Mucosa of rectum (tissue), 2 donors: ENCODE results near the gene EPHB2.

Experiments used
- H3K27ac ChIP-seq, 2 donors: one replicate each; pipeline ENCODE4 v1.7.0; 2013; ENCODE audit warnings: inconsistent platforms in 2 of 2, low read depth in 2 of 2, low read length in 2 of 2
- H3K27me3 ChIP-seq, 2 donors: one replicate each; pipeline ENCODE4 v1.7.0; 2013; ENCODE audit warnings: low read length in 2 of 2; ENCODE audit not compliant: control insufficient read depth in 2 of 2, insufficient read depth in 2 of 2
- H3K36me3 ChIP-seq, 2 donors: one replicate each; pipeline ENCODE4 v1.7.0; 2013; ENCODE audit warnings: low read length in 2 of 2; ENCODE audit not compliant: control insufficient read depth in 2 of 2, insufficient read depth in 2 of 2
- H3K4me1 ChIP-seq, 2 donors: one replicate each; pipeline ENCODE4 v1.7.0; 2013; ENCODE audit warnings: low read length in 2 of 2, mild to moderate bottlenecking in 1 of 2; ENCODE audit not compliant: control insufficient read depth in 2 of 2, insufficient read depth in 2 of 2
- H3K4me3 ChIP-seq, 2 donors: one replicate each; pipeline ENCODE4 v1.7.0; 2013; ENCODE audit warnings: low read length in 2 of 2
- H3K9ac ChIP-seq, 2 donors: one replicate each; pipeline ENCODE4 v1.7.0; 2013; ENCODE audit warnings: low read length in 2 of 2, low read depth in 1 of 2, mild to moderate bottlenecking in 1 of 2
- H3K9me3 ChIP-seq, 2 donors: one replicate each; pipeline ENCODE4 v1.7.0; 2013; ENCODE audit warnings: low read length in 2 of 2; ENCODE audit not compliant: control insufficient read depth in 2 of 2
- donor health status: healthy.
- donor health status: Normal muscosa, but diverticular disease.

Gene EPHB2

DNA sequence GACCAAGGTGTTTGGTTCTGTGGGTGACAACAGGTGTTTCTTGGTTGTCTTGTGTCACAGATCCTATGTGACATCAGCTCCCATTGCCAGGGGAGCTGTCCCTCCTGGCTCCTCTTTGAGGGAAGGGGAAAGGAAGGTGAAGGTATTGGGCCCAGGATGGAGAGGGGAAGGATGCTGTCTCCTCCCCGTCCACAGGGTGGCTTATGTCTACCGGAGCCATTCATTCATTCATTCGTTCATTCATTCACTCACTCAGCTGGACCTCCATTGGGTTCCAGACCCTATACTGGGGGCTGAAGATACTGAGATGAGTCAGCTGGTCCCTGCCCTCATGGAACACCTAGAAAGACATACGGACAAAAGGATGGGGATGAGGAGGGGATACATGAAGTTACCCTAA, 38.9 kb downstream of the EPHB2 start:
- peaks cover 18 to 31% of the 10 kb centered on the region in 2 donors for H3K4me1 ChIP-seq
- H3K27ac ChIP-seq, result no peak overlapping the region
- no peak overlapping the region for H3K4me3 ChIP-seq
- H3K36me3 ChIP-seq, result no peaks in the 10 kb centered on the region
- no peaks in the 10 kb centered on the region for H3K27me3 ChIP-seq
- H3K9me3 ChIP-seq, result no peaks in the 10 kb centered on the region
- no peak overlapping the region for H3K9ac ChIP-seq

DNA sequence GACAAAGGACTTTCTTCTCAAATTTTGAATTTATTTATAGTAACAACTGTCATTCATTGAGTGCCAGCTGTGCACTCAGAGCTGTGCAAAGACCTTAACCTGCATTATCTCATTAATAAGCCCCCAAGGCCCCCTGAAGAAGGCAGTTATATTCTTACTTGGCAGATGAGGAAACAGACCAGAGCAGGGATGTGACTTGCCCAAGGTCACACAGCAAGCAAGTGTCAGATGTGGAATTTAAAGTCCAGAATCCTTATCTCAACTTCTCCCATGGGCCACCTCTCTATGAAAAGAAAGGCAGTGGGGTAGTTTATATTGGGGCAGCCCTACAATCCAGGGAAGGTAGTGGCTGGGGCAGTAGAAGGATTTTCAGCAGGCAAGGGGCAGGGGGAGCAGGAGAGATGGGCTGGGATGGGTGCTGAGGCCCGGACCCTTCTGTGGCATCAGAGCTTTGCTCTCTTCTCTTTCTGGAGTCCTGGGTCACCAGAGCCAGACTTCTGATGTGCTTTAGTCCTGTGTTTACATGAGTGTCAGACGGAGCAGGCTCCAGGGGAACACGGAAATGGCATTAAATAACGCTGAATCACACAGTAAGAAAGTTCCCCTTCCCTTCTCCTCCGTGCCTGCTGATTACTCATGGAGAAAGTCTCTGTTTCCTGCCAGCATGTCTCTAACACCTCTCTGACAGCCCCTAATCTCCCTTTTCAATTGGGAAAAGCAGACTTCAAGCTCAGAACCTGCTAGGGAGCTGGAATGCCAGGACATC, 39.5 kb downstream of the EPHB2 start:
- Histone ChIP-seq H3K4me1 (peaks cover 18 to 31% of the 10 kb centered on the region in 2 donors), H3K9ac (peak overlapping the region in 1 of 2 donors; percentile 23), H3K9me3 (no peaks in the 10 kb centered on the region), H3K36me3 (no peaks in the 10 kb centered on the region), H3K27me3 (no peaks in the 10 kb centered on the region), H3K27ac (peak overlapping the region; percentile 38 to 54), H3K4me3 (no peak overlapping the region)

DNA sequence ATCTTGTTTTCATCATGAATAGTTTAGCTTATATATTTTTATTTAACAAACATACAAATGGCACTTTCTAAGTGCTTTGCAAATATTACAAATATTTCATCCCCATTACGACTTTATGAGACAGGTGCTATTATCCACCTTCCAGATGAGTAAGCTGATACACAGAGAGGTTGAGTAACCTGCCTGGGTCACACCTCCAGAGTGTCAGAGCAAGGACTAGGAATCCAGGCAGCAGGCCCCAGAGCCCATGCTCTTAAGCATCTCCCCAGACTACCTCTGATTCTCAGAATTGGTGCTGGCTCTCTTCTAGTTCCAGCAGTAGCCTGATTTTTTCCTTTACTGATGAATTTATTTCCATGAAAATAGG, 40.0 kb downstream of the EPHB2 start:
- H3K27ac ChIP-seq, result peak overlapping the region; percentile 38 to 54
- H3K4me1 ChIP-seq, result peaks cover 15 to 26% of the 10 kb centered on the region in 2 donors
- no peaks in the 10 kb centered on the region for H3K36me3 ChIP-seq
- no peaks in the 10 kb centered on the region for H3K27me3 ChIP-seq
- no peaks in the 10 kb centered on the region for H3K9me3 ChIP-seq
- H3K4me3 ChIP-seq, result no peak overlapping the region
- no peak overlapping the region for H3K9ac ChIP-seq

DNA sequence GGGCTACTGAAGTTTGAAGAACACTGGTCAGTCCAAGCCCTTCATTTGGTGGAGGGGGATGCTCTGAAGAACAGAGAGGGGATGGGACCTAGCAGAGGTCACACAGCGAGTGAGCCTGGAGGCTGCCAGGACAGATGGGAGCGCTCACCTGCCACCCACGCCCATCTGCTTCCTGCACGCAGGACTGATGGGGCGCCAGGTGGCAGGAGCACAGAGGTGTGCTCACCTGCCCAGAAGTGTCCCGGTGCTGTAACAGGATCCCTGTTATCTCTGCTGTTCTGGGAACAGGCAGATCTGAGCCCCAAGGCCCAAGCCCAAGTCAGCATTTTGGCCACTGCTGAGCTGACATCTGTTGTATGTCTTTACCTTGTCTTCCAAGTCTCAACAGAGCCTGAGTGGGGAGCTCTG, 40.5 kb downstream of the EPHB2 start:
- Histone ChIP-seq H3K4me3 (no peak overlapping the region), H3K9me3 (no peaks in the 10 kb centered on the region), H3K27ac (peak overlapping the region in 1 of 2 donors; percentile 54), H3K36me3 (no peaks in the 10 kb centered on the region), H3K9ac (no peak overlapping the region), H3K27me3 (no peaks in the 10 kb centered on the region), H3K4me1 (peaks cover 10 to 21% of the 10 kb centered on the region in 2 donors)

DNA sequence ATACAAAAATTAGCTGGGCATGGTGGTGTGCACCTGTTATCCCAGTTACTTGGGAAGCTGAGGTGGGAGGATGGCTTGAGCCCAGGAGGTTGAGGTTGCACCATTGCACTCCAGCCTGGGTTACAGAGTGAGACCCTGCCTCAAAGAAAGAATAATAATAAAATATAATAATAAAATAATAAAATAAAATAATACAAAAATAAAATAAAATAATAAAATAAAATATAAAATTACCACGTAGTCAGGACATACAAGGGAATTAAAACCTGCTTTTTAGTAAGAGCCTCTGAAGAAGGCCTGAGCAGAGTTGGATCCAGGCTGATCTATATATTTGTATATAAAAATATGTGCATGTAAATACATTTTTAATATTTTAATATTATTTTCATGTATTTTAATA, 41.7 kb downstream of the EPHB2 start:
- Histone ChIP-seq H3K27ac (no peak overlapping the region), H3K9ac (no peak overlapping the region), H3K36me3 (no peaks in the 10 kb centered on the region), H3K4me3 (no peak overlapping the region), H3K4me1 (peaks cover 5 to 15% of the 10 kb centered on the region in 2 donors), H3K9me3 (no peaks in the 10 kb centered on the region), H3K27me3 (no peaks in the 10 kb centered on the region)

DNA sequence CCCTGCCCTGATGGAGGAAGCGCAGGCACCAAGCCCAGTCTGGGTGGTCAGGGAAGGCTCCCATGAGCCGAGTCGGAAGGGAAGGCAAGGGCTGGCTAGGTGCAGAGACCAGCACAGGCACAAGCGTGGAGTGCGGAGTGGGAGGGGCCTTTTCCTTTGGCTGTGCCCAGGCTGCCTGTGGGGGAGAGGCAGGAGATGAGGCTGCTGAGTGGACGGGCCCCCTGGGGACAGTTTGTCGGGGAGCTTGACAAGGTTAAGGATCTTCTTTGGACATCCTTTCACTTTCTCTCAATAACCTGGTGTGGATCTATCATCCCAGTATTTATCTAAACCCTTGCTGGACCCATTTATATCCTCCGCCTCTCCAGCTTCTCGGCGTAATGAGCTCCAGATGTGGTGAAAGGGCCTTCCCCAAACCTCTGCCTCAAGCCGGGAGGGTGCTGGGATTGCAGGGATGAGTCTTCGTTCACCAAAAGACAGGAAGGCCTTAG, 42.9 kb downstream of the EPHB2 start:
- Histone ChIP-seq H3K9ac (no peak overlapping the region), H3K27ac (no peak overlapping the region), H3K4me3 (no peak overlapping the region), H3K9me3 (no peaks in the 10 kb centered on the region), H3K4me1 (peaks cover 5 to 15% of the 10 kb centered on the region in 2 donors), H3K36me3 (no peaks in the 10 kb centered on the region), H3K27me3 (no peaks in the 10 kb centered on the region)

DNA sequence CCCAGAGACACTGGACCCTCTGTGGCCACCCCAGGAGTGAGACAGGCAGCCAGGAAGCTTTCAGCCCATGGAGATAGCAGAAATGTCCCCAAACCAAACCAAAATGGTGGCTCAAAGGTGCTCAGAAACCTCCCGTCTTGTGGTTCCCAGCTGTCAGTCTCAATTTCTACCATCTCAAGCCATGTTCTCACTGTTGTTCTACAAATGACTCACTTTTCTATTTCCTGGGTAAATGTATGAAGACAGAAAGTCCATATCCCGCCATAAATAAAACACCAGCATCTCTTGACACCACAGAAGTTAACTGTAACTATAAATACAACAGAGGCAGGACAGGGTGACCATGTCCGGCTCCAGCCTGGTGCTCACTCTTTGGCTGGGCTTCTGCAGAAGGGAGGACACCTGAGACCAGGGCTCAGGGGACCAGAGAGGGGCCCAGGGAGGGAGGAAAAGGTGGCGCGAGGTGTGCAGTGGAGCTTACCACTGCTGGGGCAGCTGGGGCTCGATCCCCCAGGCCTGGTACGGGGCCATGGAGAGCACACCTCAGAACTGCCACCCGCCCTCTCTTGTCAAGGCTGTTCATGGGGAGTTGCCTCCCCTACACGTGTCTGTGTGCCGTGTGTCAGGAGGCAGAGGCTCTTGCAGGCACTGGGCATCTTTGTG, 43.6 kb downstream of the EPHB2 start:
- no peak overlapping the region for H3K27ac ChIP-seq
- no peak overlapping the region for H3K9ac ChIP-seq
- peaks cover 5 to 15% of the 10 kb centered on the region in 2 donors for H3K4me1 ChIP-seq
- H3K27me3 ChIP-seq, result no peaks in the 10 kb centered on the region
- no peaks in the 10 kb centered on the region for H3K36me3 ChIP-seq
- H3K4me3 ChIP-seq, result no peak overlapping the region
- H3K9me3 ChIP-seq, result no peaks in the 10 kb centered on the region

DNA sequence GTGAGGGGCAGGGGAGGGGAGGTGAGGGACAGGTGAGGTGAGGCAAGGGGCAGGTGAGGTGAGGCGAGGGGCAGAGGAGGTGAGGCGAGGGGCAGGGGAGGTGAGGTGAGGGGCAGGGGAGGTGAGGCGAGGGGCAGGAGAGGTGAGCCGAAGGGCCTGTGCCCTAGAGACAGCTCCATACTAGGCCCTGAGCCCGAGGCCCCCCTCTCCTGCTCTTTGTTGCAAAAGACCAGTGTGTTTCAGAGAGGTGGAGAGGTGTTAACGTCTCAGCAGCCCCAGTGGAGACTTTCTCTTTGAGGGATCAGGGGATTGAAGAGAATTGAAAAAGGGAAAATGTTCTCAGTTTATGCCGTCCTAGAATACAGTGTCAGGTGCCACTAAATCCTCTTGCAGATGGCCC, 44.2 kb downstream of the EPHB2 start:
- Histone ChIP-seq H3K4me3 (no peak overlapping the region), H3K4me1 (peaks cover 5 to 15% of the 10 kb centered on the region in 2 donors), H3K36me3 (no peaks in the 10 kb centered on the region), H3K9ac (no peak overlapping the region), H3K9me3 (no peaks in the 10 kb centered on the region), H3K27ac (no peak overlapping the region), H3K27me3 (no peaks in the 10 kb centered on the region)

DNA sequence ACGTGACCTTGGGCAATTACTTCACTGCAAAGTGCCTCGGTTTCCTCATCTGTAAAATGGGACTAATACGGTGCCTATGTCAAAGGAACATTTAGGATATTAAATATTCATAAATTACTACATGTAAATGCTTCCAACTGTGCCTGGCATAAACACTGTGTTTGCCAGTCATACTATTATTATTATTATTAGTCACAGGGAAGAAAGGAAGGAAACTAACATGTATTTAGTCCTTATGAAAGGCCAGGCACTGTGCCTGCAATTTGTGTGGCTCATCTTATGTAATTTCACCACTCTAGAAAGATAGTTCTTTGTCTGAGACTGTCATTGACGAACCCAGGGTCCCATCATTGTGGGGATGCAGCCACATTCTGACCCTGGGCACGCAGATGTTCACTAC, 45.0 kb downstream of the EPHB2 start:
- H3K27ac ChIP-seq, result no peak overlapping the region
- H3K9me3 ChIP-seq, result no peaks in the 10 kb centered on the region
- H3K27me3 ChIP-seq, result no peaks in the 10 kb centered on the region
- no peak overlapping the region for H3K4me3 ChIP-seq
- H3K4me1 ChIP-seq, result peaks cover 5 to 8% of the 10 kb centered on the region in 2 donors
- no peaks in the 10 kb centered on the region for H3K36me3 ChIP-seq
- H3K9ac ChIP-seq, result no peak overlapping the region

DNA sequence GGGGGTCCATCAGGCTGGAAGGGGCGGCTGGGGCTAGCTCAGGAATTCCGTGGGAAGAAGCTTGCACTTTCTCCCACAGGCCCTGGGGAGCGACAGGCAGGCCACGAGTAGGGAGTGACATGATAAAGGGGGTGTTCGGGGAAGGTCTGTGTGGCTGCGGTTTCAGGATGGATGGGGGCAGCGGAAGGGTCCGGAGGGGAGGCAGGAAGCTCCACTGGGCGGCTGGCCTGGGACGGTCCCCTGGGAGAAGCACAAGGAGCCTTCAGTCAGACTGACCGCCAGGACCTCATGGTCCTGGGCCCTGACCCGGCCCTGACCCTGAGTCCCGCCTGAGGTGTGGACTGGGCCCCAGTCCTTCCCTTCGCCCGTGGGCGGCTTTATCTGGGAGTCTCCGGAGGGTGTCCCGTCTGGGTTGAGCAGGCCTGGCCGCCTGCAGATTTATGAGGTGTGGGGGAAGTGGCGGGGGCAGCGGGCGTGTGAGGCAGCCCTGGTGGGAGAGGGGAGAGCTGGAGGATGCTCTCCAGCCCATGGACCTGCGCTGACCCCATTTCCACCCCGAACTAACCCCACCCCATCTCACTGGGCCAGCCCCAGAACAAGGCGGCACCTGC, 45.6 kb downstream of the EPHB2 start:
- H3K27ac ChIP-seq, result no peak overlapping the region
- H3K9ac ChIP-seq, result no peak overlapping the region
- H3K36me3 ChIP-seq, result no peaks in the 10 kb centered on the region
- no peak overlapping the region for H3K4me3 ChIP-seq
- H3K9me3 ChIP-seq, result no peaks in the 10 kb centered on the region
- peaks cover under 1 to 3% of the 10 kb centered on the region in 2 donors for H3K4me1 ChIP-seq
- no peaks in the 10 kb centered on the region for H3K27me3 ChIP-seq
